Liver (tissue), 9 donors: ENCODE results near the gene RAPGEF1. TPM values are rescaled to one million over a fixed set of nuclear protein-coding genes. Genes with fewer than 3 reads are reported as not detected.

ENCODE experiments used
- DNase-seq: peaks from one replicate; pipeline ENCODE4 v3.0.0-alpha.2; 2017; ENCODE audit warnings: low spot score
- H3K27ac ChIP-seq, 2 donors: one replicate each; pipeline ENCODE4 v1.7.0; 2013; ENCODE audit warnings: inconsistent platforms in 2 of 2, low read length in 2 of 2, control low read depth in 1 of 2, low read depth in 1 of 2, mild to moderate bottlenecking in 1 of 2
- H3K27me3 ChIP-seq, 4 donors: one replicate each; pipeline versions ENCODE4 v1.6.1 to v1.7.0; 2013; ENCODE audit warnings: low read length in 3 of 4, inconsistent platforms in 1 of 4, mild to moderate bottlenecking in 1 of 4, moderate library complexity in 1 of 4; ENCODE audit not compliant: control insufficient read depth in 4 of 4, insufficient read depth in 4 of 4
- H3K36me3 ChIP-seq, 4 donors: one replicate each; pipeline versions ENCODE4 v1.6.1 to v1.7.0; 2013; ENCODE audit warnings: low read length in 3 of 4, mild to moderate bottlenecking in 3 of 4, low read depth in 1 of 4, moderate library complexity in 1 of 4; ENCODE audit not compliant: control insufficient read depth in 4 of 4, insufficient read depth in 3 of 4
- H3K4me1 ChIP-seq, 4 donors: one replicate each; pipeline versions ENCODE4 v1.6.1 to v1.7.0; 2013; ENCODE audit warnings: low read length in 3 of 4, mild to moderate bottlenecking in 3 of 4, moderate library complexity in 1 of 4; ENCODE audit not compliant: control insufficient read depth in 4 of 4, insufficient read depth in 4 of 4
- H3K4me3 ChIP-seq, 3 donors: one replicate each; pipeline versions ENCODE4 v1.6.1 to v1.7.0; 2013; ENCODE audit warnings: low read length in 3 of 3, control low read depth in 1 of 3, low read depth in 1 of 3, mild to moderate bottlenecking in 1 of 3
- H3K9ac ChIP-seq, 2 donors: one replicate each; pipeline ENCODE4 v1.7.0; 2013; ENCODE audit warnings: low read length in 2 of 2, mild to moderate bottlenecking in 2 of 2, moderate library complexity in 2 of 2, control low read depth in 1 of 2, low read depth in 1 of 2
- H3K9me3 ChIP-seq, 4 donors: one replicate each; pipeline versions ENCODE4 v1.6.1 to v1.7.0; 2013; ENCODE audit warnings: low read length in 3 of 4; ENCODE audit not compliant: control insufficient read depth in 4 of 4
- EGR1 ChIP-seq, 2 donors: IDR thresholded peaks; 2 replicates each; pipeline ENCODE4 v1.6.1; 2016 to 2018; ENCODE audit warnings: antibody characterized with exemption in 2 of 2, low read depth in 2 of 2
- FOXA1 ChIP-seq: IDR thresholded peaks from 2 replicates; pipeline ENCODE4 v1.6.1; 2016; ENCODE audit warnings: antibody characterized with exemption
- FOXA2 ChIP-seq: IDR thresholded peaks from 2 replicates; pipeline ENCODE4 v1.6.1; 2016; ENCODE audit warnings: antibody characterized with exemption
- GABPA ChIP-seq, 2 donors: IDR thresholded peaks in 1 of 2; conservative IDR thresholded peaks in 1 of 2; 2 replicates each; pipeline ENCODE4 v1.6.1; 2016; ENCODE audit warnings: antibody characterized with exemption in 2 of 2, mild to moderate bottlenecking in 1 of 2, moderate library complexity in 1 of 2
- HNF4A ChIP-seq, 2 donors: conservative IDR thresholded peaks; 2 replicates each; pipeline ENCODE4 v1.6.1; 2016; ENCODE audit warnings: antibody characterized with exemption in 2 of 2, mild to moderate bottlenecking in 2 of 2
- HNF4G ChIP-seq: IDR thresholded peaks from 2 replicates; pipeline ENCODE4 v1.6.1; 2016; ENCODE audit warnings: antibody characterized with exemption
- NR2F2 ChIP-seq: IDR thresholded peaks from 2 replicates; pipeline ENCODE4 v1.6.1; 2016; ENCODE audit warnings: antibody characterized with exemption
- RAD21 ChIP-seq, 2 donors: IDR thresholded peaks; 2 replicates each; pipeline ENCODE4 v1.6.1; 2016; ENCODE audit warnings: antibody characterized with exemption in 2 of 2, mild to moderate bottlenecking in 2 of 2
- RXRA ChIP-seq, 2 donors: IDR thresholded peaks; 2 replicates each; pipeline ENCODE4 v1.6.1; 2017 to 2018; ENCODE audit warnings: antibody characterized with exemption in 2 of 2, mild to moderate bottlenecking in 1 of 2
- SP1 ChIP-seq: IDR thresholded peaks from 2 replicates; pipeline ENCODE4 v1.6.1; 2018; ENCODE audit warnings: antibody characterized with exemption, mild to moderate bottlenecking
- TAF1 ChIP-seq: conservative IDR thresholded peaks from 2 replicates; pipeline ENCODE4 v1.6.1; 2016; ENCODE audit warnings: antibody characterized with exemption, mild to moderate bottlenecking
- YY1 ChIP-seq: IDR thresholded peaks from 2 replicates; pipeline ENCODE4 v1.6.1; 2016; ENCODE audit warnings: antibody characterized with exemption, mild to moderate bottlenecking
- WGBS: extraction: QIAGEN DNeasy Blood & Tissue Kit; methylation state at CpG from one replicate; pipeline ENCODE4 v1.1.7; 2013; 5-methylcytosine and 5-hydroxymethylcytosine counted together
- polyA plus RNA-seq, 2 donors: library from polyadenylated mRNA; stranded (reverse) in 1 of 2; unstranded in 1 of 2; fragments of 200-250 nt in 1 of 2; fragments of >200 nt in 1 of 2; fragmentation: Nextera tagmentation in 1 of 2; extraction: Ambion mirVana in 1 of 2; gene quantifications; one replicate each; pipeline versions ENCODE4 v1.2.1 to v1.2.3, GENCODE V29; 2013 to 2015
- total RNA-seq, 2 donors: library from RNA; depleted of rRNA; stranded (reverse); fragments of >200 nt; gene quantifications; one replicate each; pipeline ENCODE4 v1.2.3, GENCODE V29; 2014
- TF ChIP-seq, protein P1 (sequence below): IDR thresholded peaks from 2 replicates; pipeline ENCODE4 v1.6.1; 2016; ENCODE audit warnings: antibody characterized with exemption, mild to moderate bottlenecking
- TF ChIP-seq, protein P2 (sequence below): IDR thresholded peaks from 2 replicates; pipeline ENCODE4 v1.6.1; 2016; ENCODE audit warnings: antibody characterized with exemption
- TF ChIP-seq, protein P3 (sequence below): IDR thresholded peaks from 2 replicates; pipeline ENCODE4 v1.6.1; 2016; ENCODE audit warnings: antibody characterized with exemption
- TF ChIP-seq, protein P4 (sequence below): IDR thresholded peaks from 2 replicates; pipeline ENCODE4 v1.6.1; 2016; ENCODE audit warnings: antibody characterized with exemption
- donor health status: healthy.
- donor health status: healthy.
- donor health status: healthy.
- donor health status: healthy.
- donor health status: healthy.

RAPGEF1 gene
- total and polyA plus RNA-seq, 4 donors, result 5.6 to 19.7 (median 16.8) TPM

DNA sequence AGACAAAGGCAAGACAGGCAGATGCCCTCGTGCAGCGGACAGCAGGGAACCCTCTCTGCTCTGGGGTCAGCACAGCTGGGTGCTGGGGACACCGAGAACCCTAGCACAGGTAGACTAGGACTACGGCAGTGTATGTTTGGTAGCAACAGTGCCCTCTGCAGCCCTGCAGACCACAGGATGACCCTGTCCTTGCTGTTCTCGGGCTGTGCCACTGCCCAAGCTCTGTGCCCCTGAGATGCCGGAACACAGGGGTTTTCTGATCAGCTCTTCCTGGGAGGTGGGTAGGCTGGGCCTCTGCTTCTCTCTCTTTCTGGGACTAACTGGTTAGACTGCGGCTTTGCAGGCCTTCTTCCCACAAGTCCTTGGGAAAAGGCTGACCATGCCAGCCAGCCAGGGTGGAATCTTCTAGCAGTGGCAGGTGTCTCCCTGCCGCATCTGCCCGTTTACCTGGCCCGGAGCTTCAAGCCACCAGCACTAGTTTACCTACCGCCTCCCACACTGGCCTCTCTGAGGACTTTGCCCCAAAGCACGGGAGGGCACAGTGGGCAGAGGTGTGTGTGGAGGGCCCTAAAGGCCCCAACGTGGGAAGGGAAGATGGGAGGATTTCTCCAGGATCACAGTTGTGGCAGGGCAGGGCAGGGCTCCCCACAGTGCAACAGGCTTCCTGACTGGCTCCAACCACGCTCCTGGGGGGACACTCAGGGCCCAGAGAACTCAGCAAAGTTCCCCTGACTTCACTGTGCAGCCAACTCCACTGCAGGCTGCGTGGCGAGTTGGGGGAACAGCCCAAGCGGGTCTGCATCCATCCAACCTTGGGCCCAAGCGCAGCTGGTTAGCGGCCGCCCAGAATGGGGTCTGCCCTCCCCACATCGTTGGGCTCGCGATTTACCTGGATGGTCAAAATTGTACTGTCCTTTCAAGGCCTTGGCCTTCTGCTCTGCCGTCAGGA, 210.0 kb downstream of the RAPGEF1 start:
- no peak for TF ChIP-seq FOXA2
- TF ChIP-seq TAF1, result no peak
- no peak for TF ChIP-seq NR2F2
- peak; percentile 45 to 58 for TF ChIP-seq RXRA (IDR thresholded peaks at IDR 0.05)
- peak in 1 of 2 donors; percentile 44 for TF ChIP-seq RAD21 (IDR thresholded peaks at IDR 0.05)
- TF ChIP-seq HNF4G, result peak; percentile 74
- TF ChIP-seq, protein P1, sequence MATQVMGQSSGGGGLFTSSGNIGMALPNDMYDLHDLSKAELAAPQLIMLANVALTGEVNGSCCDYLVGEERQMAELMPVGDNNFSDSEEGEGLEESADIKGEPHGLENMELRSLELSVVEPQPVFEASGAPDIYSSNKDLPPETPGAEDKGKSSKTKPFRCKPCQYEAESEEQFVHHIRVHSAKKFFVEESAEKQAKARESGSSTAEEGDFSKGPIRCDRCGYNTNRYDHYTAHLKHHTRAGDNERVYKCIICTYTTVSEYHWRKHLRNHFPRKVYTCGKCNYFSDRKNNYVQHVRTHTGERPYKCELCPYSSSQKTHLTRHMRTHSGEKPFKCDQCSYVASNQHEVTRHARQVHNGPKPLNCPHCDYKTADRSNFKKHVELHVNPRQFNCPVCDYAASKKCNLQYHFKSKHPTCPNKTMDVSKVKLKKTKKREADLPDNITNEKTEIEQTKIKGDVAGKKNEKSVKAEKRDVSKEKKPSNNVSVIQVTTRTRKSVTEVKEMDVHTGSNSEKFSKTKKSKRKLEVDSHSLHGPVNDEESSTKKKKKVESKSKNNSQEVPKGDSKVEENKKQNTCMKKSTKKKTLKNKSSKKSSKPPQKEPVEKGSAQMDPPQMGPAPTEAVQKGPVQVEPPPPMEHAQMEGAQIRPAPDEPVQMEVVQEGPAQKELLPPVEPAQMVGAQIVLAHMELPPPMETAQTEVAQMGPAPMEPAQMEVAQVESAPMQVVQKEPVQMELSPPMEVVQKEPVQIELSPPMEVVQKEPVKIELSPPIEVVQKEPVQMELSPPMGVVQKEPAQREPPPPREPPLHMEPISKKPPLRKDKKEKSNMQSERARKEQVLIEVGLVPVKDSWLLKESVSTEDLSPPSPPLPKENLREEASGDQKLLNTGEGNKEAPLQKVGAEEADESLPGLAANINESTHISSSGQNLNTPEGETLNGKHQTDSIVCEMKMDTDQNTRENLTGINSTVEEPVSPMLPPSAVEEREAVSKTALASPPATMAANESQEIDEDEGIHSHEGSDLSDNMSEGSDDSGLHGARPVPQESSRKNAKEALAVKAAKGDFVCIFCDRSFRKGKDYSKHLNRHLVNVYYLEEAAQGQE, result peak; percentile 72
- peak; percentile 95 to 97 for TF ChIP-seq HNF4A (conservative IDR thresholded peaks at IDR 0.05)
- TF ChIP-seq, protein P2, sequence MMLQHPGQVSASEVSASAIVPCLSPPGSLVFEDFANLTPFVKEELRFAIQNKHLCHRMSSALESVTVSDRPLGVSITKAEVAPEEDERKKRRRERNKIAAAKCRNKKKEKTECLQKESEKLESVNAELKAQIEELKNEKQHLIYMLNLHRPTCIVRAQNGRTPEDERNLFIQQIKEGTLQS, result no peak
- TF ChIP-seq SP1, result peak; percentile 50
- peak in 1 of 2 donors; percentile 20 for TF ChIP-seq GABPA (IDR thresholded peaks at IDR 0.05 in 1 of 2, conservative IDR thresholded peaks at IDR 0.05 in 1 of 2)
- no peak for TF ChIP-seq EGR1 (IDR thresholded peaks at IDR 0.05; ENCODE audit: low read depth in 2 of 2)
- TF ChIP-seq FOXA1, result no peak
- TF ChIP-seq, protein P3, sequence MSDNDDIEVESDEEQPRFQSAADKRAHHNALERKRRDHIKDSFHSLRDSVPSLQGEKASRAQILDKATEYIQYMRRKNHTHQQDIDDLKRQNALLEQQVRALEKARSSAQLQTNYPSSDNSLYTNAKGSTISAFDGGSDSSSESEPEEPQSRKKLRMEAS, result no peak
- TF ChIP-seq, protein P4, sequence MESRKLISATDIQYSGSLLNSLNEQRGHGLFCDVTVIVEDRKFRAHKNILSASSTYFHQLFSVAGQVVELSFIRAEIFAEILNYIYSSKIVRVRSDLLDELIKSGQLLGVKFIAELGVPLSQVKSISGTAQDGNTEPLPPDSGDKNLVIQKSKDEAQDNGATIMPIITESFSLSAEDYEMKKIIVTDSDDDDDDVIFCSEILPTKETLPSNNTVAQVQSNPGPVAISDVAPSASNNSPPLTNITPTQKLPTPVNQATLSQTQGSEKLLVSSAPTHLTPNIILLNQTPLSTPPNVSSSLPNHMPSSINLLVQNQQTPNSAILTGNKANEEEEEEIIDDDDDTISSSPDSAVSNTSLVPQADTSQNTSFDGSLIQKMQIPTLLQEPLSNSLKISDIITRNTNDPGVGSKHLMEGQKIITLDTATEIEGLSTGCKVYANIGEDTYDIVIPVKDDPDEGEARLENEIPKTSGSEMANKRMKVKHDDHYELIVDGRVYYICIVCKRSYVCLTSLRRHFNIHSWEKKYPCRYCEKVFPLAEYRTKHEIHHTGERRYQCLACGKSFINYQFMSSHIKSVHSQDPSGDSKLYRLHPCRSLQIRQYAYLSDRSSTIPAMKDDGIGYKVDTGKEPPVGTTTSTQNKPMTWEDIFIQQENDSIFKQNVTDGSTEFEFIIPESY, result no peak
- TF ChIP-seq YY1, result peak; percentile 73
- H3K9me3 ChIP-seq, result no peaks in the 10 kb centered on the region
- peak; percentile 52 for DNase-seq
- peaks cover 10 to 37% (median 16%) of the 10 kb centered on the region in 4 donors for H3K36me3 ChIP-seq
- H3K4me3 ChIP-seq, result peak overlapping the region; percentile 59 to 96 (median 94)
- peaks cover 6 to 29% (median 23%) of the 10 kb centered on the region in 4 donors for H3K4me1 ChIP-seq
- WGBS, result 35% methylated on average over 24 of the region's 24 CpGs
- H3K27ac ChIP-seq, result peak overlapping the region; percentile 68 to 80
- H3K9ac ChIP-seq, result peak overlapping the region; percentile 1 to 90
- H3K27me3 ChIP-seq, result no peaks in the 10 kb centered on the region
